Epithelial cell of esophagus (primary cell): ENCODE results near the gene DENND5A.

Source experiments
- DNase-seq: peaks from one replicate; pipeline ENCODE4 v3.0.0; 2010; ENCODE audit warnings: low read depth
- H3K4me3 ChIP-seq: 2 replicates; pipeline ENCODE4 v1.5.1; 2011; ENCODE audit warnings: mild to moderate bottlenecking, low read length, control low read depth
- TF ChIP-seq, protein P1 (sequence below): IDR thresholded peaks from 2 replicates; pipeline ENCODE4 v1.5.1; 2011; ENCODE audit warnings: low read depth, mild to moderate bottlenecking, low read length, control low read depth, inconsistent platforms; ENCODE audit not compliant: insufficient read depth; ENCODE audit errors: missing control alignments

The DENND5A gene

DNA sequence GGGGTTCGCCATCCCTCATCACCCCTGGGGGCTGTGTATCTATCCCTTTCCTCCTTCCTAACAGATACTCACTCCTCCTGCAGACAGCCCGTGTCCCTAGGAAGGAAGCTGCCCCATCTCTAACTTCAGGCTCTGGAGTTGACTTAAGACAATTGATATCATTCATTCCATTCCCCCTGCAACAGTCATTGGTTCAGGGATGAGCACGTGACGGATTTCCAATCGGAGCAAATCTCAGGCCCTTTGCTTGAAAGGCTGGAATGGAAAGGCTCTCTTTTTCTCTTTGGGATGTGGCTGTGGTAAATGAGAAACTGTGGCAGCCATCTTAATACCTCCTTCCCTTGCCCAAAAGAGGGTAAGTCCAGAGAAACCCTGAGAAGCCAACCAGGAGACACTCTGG, 168.7 kb downstream of the DENND5A start:
- H3K4me3 ChIP-seq, result no peak overlapping the region
- TF ChIP-seq, protein P1, sequence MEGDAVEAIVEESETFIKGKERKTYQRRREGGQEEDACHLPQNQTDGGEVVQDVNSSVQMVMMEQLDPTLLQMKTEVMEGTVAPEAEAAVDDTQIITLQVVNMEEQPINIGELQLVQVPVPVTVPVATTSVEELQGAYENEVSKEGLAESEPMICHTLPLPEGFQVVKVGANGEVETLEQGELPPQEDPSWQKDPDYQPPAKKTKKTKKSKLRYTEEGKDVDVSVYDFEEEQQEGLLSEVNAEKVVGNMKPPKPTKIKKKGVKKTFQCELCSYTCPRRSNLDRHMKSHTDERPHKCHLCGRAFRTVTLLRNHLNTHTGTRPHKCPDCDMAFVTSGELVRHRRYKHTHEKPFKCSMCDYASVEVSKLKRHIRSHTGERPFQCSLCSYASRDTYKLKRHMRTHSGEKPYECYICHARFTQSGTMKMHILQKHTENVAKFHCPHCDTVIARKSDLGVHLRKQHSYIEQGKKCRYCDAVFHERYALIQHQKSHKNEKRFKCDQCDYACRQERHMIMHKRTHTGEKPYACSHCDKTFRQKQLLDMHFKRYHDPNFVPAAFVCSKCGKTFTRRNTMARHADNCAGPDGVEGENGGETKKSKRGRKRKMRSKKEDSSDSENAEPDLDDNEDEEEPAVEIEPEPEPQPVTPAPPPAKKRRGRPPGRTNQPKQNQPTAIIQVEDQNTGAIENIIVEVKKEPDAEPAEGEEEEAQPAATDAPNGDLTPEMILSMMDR, result no peak
- DNase-seq, result no peak

DNA sequence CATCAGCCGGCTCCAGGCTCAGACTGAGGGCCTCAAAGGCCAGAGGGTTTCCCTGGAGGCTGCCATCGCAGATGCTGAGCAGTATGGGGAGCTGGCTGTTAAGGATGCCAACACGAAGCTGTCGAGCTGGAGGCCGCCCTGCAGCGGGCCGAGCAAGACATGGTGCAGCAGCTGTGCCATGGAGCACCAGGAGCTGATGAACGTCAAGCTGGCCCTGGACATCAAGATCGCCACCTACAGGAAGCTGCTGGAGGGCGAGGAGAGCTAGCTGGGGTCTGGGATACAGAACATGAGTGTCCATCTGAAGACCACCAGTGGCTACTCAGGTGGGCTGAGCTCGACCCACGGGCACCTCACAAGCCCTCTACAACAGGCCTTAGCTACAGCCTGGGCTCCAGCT, 169.7 kb downstream of the DENND5A start:
- no peak for DNase-seq
- H3K4me3 ChIP-seq, result no peak overlapping the region
- TF ChIP-seq, protein P1, result no peak

DNA sequence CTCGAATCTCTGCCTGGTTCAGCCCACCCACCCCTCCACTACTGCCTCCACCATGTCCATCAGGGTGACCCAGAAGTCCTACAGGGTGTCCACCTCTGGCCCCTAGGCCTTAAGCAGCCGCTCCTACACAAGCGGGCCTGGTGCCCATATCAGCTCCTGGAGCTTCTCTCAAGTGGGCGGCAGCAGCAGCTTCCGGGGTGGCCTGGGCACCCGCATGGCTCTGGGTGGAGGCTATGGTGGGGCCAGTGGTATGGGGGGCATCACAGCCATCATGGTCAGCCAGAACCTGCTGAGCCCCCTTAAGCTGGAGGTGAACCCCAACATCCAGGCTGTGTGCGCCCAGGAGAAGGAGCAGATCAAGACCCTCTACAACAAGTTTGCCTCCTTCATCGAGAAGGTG, 170.7 kb downstream of the DENND5A start:
- no peak overlapping the region for H3K4me3 ChIP-seq
- TF ChIP-seq, protein P1, result no peak
- DNase-seq, result no peak

DNA sequence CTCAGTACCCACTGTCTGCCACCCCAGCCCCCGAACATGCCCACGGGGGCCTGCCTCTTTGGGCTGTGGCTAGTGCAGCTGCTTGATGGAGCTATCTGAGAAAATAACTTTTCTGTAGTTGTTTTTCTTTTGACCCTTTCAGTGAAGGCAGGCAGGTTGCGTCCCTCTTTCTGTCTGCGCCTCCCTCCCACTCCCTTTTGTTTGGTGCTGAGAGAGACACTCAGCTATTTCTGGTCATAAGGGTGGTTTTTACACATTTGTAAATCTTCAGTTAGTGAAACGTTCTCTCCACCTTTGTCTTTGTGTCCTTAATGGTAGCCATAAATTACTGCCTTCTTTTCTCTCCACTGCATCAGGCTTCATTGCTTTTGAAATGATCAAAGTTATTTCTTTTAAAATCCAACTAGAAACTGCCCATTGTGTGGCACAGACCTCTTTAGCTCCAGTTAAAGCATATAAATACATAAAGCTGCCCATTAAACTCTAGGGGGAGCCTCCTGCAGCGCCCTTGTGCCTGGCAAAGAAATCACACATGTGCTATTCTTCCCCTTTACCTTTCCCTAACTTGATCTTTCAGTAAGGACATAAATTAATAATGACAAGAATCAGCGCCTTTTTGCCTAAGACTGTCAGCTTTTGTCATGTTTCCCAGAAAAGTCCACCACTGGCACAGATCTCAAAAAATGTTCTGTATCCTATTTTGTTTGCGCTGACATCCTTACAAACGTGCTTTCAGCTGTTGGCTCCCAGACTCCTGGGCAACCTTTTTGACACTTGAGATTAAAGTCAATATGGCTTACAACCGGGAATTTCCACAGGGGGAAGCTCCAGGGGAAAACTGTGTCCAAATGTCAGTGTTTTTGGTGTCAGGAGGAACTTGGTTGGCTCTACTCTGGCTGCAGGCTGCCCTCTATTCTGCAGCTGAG, 172.0 kb downstream of the DENND5A start:
- H3K4me3 ChIP-seq, result no peak overlapping the region
- no peak for DNase-seq
- TF ChIP-seq, protein P1, result peak; percentile 12

DNA sequence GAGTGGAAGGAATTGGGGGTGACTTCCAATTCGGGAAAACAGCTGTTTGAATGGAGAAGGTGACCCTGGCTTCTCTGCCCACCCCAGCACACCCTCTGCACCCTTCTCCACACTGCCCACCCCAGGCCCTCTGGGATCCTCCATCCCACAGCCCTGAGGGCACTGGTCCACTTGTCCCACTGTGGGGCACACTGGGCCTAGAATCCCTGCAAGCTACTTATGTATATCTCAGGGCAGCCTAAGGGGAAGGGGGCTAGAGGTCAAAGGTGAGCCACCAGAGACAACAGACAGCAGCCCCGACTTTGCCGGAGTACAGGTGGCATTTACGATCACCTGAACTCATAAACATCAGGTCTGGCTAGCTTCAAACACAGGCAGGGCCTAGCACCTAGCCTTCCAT, 173.1 kb downstream of the DENND5A start:
- TF ChIP-seq, protein P1, result no peak
- no peak for DNase-seq
- no peak overlapping the region for H3K4me3 ChIP-seq

DNA sequence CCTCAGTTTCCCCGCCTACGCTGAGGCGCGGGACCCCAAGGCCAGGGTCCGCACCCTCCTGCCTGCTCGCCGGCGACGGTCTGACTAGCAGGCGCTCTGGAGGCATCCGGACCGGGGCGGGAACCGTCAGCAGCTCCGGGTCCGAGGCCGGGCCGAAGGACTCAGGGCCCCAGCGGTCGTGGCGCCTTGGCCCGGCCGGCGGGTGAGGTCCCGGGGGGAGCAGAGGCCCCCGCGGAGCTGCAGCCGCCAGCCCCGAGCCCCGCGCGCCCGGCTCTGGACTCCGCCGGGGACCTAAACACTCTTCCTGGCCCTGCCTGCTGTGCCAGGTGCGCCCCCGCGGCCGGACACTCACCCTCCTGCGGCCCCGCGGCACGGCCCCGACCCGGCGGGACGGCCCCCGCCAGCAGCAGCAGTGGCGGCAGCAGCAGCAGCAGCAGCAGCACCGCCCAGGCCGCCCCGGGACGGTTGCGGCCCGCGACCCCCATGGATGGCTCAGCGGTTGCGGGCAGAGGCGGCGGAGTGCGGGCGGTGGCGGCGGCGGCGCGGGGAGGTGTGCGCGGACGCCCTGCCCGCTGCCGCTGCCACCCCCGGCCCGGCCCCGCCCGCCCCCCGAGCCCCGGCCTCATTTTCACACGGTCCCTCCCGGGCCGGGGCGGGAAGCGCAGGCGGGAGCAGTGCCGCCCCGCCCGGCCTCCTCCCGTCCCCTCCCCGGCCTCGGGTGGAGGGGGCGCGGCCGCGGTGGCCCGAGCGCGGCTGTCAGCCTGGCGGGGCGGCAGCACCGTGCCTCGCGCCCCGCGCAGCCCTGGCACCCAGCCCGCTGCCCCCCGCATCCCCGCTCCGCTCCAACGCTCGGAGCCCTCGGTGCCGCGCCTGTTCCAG, 173.9 kb downstream of the DENND5A start, which contains the start of gene SCUBE2:
SCUBE2 (minus strand) TSS at position 556 of the 879 bp plus-strand sequence; CDS start at position 485, 71 bp downstream.
- no peak within 1 kb of the TSS for H3K4me3 ChIP-seq
- TF ChIP-seq, protein P1, result no peak
- DNase-seq, result no peak
